A549 (cell line): ENCODE data around the gene MACF1.

Experiments
- CEBPB ChIP-seq, 2 experiments: fragments of >200 bp in 1 of 2; sonication (Bioruptor Twin) in 1 of 2; formaldehyde crosslinking in 1 of 2; IDR thresholded peaks; 2 replicates each; pipeline ENCODE4 v1.6.1; 2012 to 2016
- CHD4 ChIP-seq: fragments of 200-600 bp; sonication (generic); IDR thresholded peaks from 2 replicates; pipeline ENCODE4 v1.6.1; 2016; ENCODE audit warnings: antibody characterized with exemption, mild to moderate bottlenecking, borderline replicate concordance
- CTCF ChIP-seq: fragments of >200 bp; sonication (Bioruptor Twin); formaldehyde crosslinking; IDR thresholded peaks from 3 replicates; pipeline ENCODE4 v1.5.1; 2016
- GATA3 ChIP-seq: IDR thresholded peaks from 2 replicates; pipeline ENCODE4 v1.6.1; 2012; ENCODE audit warnings: borderline replicate concordance
- HOXA7 ChIP-seq: fragments of 250-450 bp; sonication (Bioruptor Pico); IDR thresholded peaks from 2 replicates; pipeline ENCODE4 v1.5.0; 2020; ENCODE audit warnings: mild to moderate bottlenecking, moderate library complexity
- POLR2A ChIP-seq: IDR thresholded peaks from 2 replicates; pipeline ENCODE4 v1.6.1; 2012; ENCODE audit warnings: mild to moderate bottlenecking, low read length
- POLR2AphosphoS2 ChIP-seq: conservative IDR thresholded peaks from 2 replicates; pipeline ENCODE4 v1.6.1; 2012; ENCODE audit warnings: low read length, improper control_type of control experiment, inconsistent platforms
- RFX5 ChIP-seq: fragments of 450-650 bp; IDR thresholded peaks from 2 replicates; pipeline ENCODE4 v1.7.1; 2014; ENCODE audit warnings: antibody characterized with exemption, mild to moderate bottlenecking, moderate library complexity
- USF2 ChIP-seq: fragments of 450-650 bp; IDR thresholded peaks from 2 replicates; pipeline ENCODE4 v1.6.1; 2014; ENCODE audit warnings: antibody characterized with exemption
- ZFP36 ChIP-seq: fragments of 450-650 bp; IDR thresholded peaks from 2 replicates; pipeline ENCODE4 v1.6.1; 2014; ENCODE audit warnings: borderline replicate concordance; ENCODE audit not compliant: partially characterized antibody

- TF ChIP-seq POLR2A (no peak), CEBPB (IDR thresholded peaks at IDR 0.05) (no peak), POLR2AphosphoS2 (no peak), CHD4 (no peak), CTCF (no peak), USF2 (no peak), RFX5 (no peak), GATA3 (no peak), HOXA7 (CRISPR knock-in tag) (no peak), ZFP36 (no peak)
These were observed 65.9 kb downstream of the MACF1 start for GRCh38 chr1:39270368-39270767.
